A549 (cell line): ENCODE measurements around the gene IFIT2. TPM values are rescaled to one million over a fixed set of nuclear protein-coding genes. Genes with fewer than 3 reads are reported as not detected.

Experiments used
- ATAC-seq, 2 experiments: fragments of 200-7000 bp in 1 of 2; fragments of >200 bp in 1 of 2; cut with Nextera tagmentation in 1 of 2; cut with Tn5 transposase in 1 of 2; 3 replicates each; pipeline versions ENCODE4 v1.8.0 to v1.9.1; 2018 to 2020; ENCODE audit warnings: mild to moderate bottlenecking in 1 of 2, moderate library complexity in 1 of 2
- CTCF ChIA-PET: fragments of 300-600 bp; sonication (Branson Sonifier 250); formaldehyde crosslinking; extraction: SDS; loops from one replicate; lab custom pipeline; 2021; ENCODE audit warnings: antibody characterized with exemption, inconsistent platforms; lab: Yijun Ruan, JAX
- POLR2A ChIA-PET: fragments of 350-600 bp; formaldehyde crosslinking; extraction: SDS; loops from one replicate; lab custom pipeline; 2021; ENCODE audit warnings: antibody characterized with exemption, inconsistent platforms; lab: Yijun Ruan, JAX
- DNase-seq, 2 experiments: peaks; one replicate each; pipeline versions ENCODE4 v3.0.0 to v3.0.0-alpha.2; 2011 to 2016; ENCODE audit warnings: low read depth in 1 of 2, low spot score in 1 of 2
- FAIRE-seq: peaks from 2 replicates; lab custom pipeline; 2011; peaks lifted over from hg19 to GRCh38; lab: Jason Lieb, UNC
- H3K27ac ChIP-seq, 2 experiments: fragments of >200 bp; sonication (Bioruptor Twin); formaldehyde crosslinking; 3 replicates each; pipeline ENCODE4 v1.5.1; 2016 to 2017
- H3K4me1 ChIP-seq: fragments of >200 bp; sonication (Bioruptor Twin); formaldehyde crosslinking; 3 replicates; pipeline ENCODE4 v1.6.1; 2016
- H3K4me2 ChIP-seq: fragments of >200 bp; sonication (Bioruptor Twin); formaldehyde crosslinking; 3 replicates; pipeline ENCODE4 v1.6.1; 2016
- H3K4me3 ChIP-seq: fragments of >200 bp; sonication (Bioruptor Twin); formaldehyde crosslinking; 3 replicates; pipeline ENCODE4 v1.5.1; 2016
- H3K9me3 ChIP-seq: fragments of >200 bp; sonication (Bioruptor Twin); formaldehyde crosslinking; 3 replicates; pipeline ENCODE4 v1.6.1; 2016
- BCL3 ChIP-seq: fragments of >200 bp; sonication (Bioruptor Twin); formaldehyde crosslinking; IDR thresholded peaks from 3 replicates; pipeline ENCODE4 v1.6.1; 2016
- CHD4 ChIP-seq: fragments of 200-600 bp; sonication (generic); IDR thresholded peaks from 2 replicates; pipeline ENCODE4 v1.6.1; 2016; ENCODE audit warnings: antibody characterized with exemption, mild to moderate bottlenecking, borderline replicate concordance
- FOSB ChIP-seq: fragments of 250-450 bp; sonication (Bioruptor Pico); IDR thresholded peaks from 2 replicates; pipeline ENCODE4 v1.5.0; 2020; ENCODE audit warnings: mild to moderate bottlenecking, moderate library complexity
- FOSL2 ChIP-seq, 2 experiments: fragments of 450-650 bp in 1 of 2; fragments of >200 bp in 1 of 2; sonication (Bioruptor Twin) in 1 of 2; formaldehyde crosslinking; IDR thresholded peaks; 2 replicates each; pipeline versions ENCODE4 v1.5.0 to v1.6.1; 2016 to 2020; ENCODE audit warnings: mild to moderate bottlenecking in 1 of 2, moderate library complexity in 1 of 2
- HOXA7 ChIP-seq: fragments of 250-450 bp; sonication (Bioruptor Pico); IDR thresholded peaks from 2 replicates; pipeline ENCODE4 v1.5.0; 2020; ENCODE audit warnings: mild to moderate bottlenecking, moderate library complexity
- MAFK ChIP-seq: fragments of 450-650 bp; IDR thresholded peaks from 2 replicates; pipeline ENCODE4 v1.6.1; 2014; ENCODE audit not compliant: partially characterized antibody
- MAZ ChIP-seq: fragments of 150-350 bp; IDR thresholded peaks from 2 replicates; pipeline ENCODE4 v1.6.1; 2014; ENCODE audit warnings: antibody characterized with exemption, low read depth, low read length, borderline replicate concordance
- NFE2L2 ChIP-seq: fragments of 150-350 bp; conservative IDR thresholded peaks from 2 replicates; pipeline ENCODE4 v1.6.1; 2014; ENCODE audit warnings: low read length
- POLR2AphosphoS2 ChIP-seq: conservative IDR thresholded peaks from 2 replicates; pipeline ENCODE4 v1.6.1; 2012; ENCODE audit warnings: low read length, improper control_type of control experiment, inconsistent platforms
- REST ChIP-seq: fragments of 200-600 bp; sonication (generic); IDR thresholded peaks from 2 replicates; pipeline ENCODE4 v1.6.1; 2016; ENCODE audit warnings: antibody characterized with exemption, mild to moderate bottlenecking, moderate library complexity
- SMC3 ChIP-seq: fragments of >200 bp; sonication (Bioruptor Twin); formaldehyde crosslinking; IDR thresholded peaks from 3 replicates; pipeline ENCODE4 v1.6.1; 2018; ENCODE audit warnings: inconsistent platforms
- ZFP36 ChIP-seq: fragments of 450-650 bp; IDR thresholded peaks from 2 replicates; pipeline ENCODE4 v1.6.1; 2014; ENCODE audit warnings: borderline replicate concordance; ENCODE audit not compliant: partially characterized antibody
- ZSCAN20 ChIP-seq: fragments of 250-450 bp; sonication (Bioruptor Pico); IDR thresholded peaks from 2 replicates; pipeline ENCODE4 v1.8.0; 2022; ENCODE audit warnings: mild to moderate bottlenecking, moderate library complexity
- WGBS: methylation state at CpG from one replicate; pipeline ENCODE4 v1.1.6; 2017; ENCODE audit errors: missing lambda C conversion rate; 5-methylcytosine and 5-hydroxymethylcytosine counted together
- polyA plus RNA-seq, 4 experiments: library from polyadenylated mRNA; depleted of rRNA in 3 of 4; stranded (reverse); fragments of >200 nt; fragmentation: RNase III in 1 of 4; extraction: RNeasy Plus Mini Kit Qiagen cat#74134 plus additional on column Dnase treatment in 1 of 4; gene quantifications; 2 replicates in 3 of 4; 3 replicates in 1 of 4; pipeline ENCODE4 v1.2.3, GENCODE V29; 2011 to 2017
- TF ChIP-seq, protein P1 (sequence below): fragments of >200 bp; sonication (Bioruptor Twin); formaldehyde crosslinking; IDR thresholded peaks from 3 replicates; pipeline ENCODE4 v1.5.1; 2016
- TF ChIP-seq, protein P2 (sequence below): fragments of 250-450 bp; sonication (Bioruptor Pico); IDR thresholded peaks from 2 replicates; pipeline ENCODE4 v1.5.0; 2021; ENCODE audit warnings: mild to moderate bottlenecking, moderate library complexity, borderline replicate concordance

Gene IFIT2
- polyA plus RNA-seq, 2 of the 4 experiments (the other 2 are of a cell fraction): 0.75 to 1.1 TPM

- H3K4me3 ChIP-seq: no peak overlapping the region
- ATAC-seq: no peak
- TF ChIP-seq FOSB (no peak), MAZ (no peak), ZSCAN20 (CRISPR knock-in tag) (no peak), MAFK (no peak), NFE2L2 (no peak), ZFP36 (no peak), CHD4 (no peak), POLR2AphosphoS2 (no peak), REST (no peak)
- H3K4me1 ChIP-seq: no peaks in the 10 kb centered on the region
- POLR2A ChIA-PET: no interaction called here
- FAIRE-seq: no peak
- no peak for DNase-seq
- no peak overlapping the region for H3K4me2 ChIP-seq
- H3K27ac ChIP-seq: no peak overlapping the region
- H3K9me3 ChIP-seq: no peaks in the 10 kb centered on the region
- 73% methylated on average over 4 of the region's 4 CpGs for WGBS
- CTCF ChIA-PET: no interaction called here
Observed at GRCh38 chr10:89308736-89309135, 6.9 kb downstream of the IFIT2 start.

GRCh38 chr10:89309156-89310055 is 7.6 kb downstream of the IFIT2 start:
- ChIA-PET CTCF (interaction anchor here (1.2 kb wide), 1 partner anchor 60 kb away, joined by 6 read pairs; no protein-coding TSS in a partner anchor), POLR2A (no interaction called here)
- FAIRE-seq (no peak), DNase-seq (no peak), ATAC-seq (no peak)
- TF ChIP-seq FOSL2 (IDR thresholded peaks at IDR 0.05) (no peak), FOSL2 (CRISPR knock-in tag; IDR thresholded peaks at IDR 0.05) (no peak), FOSB (no peak), SMC3 (no peak), HOXA7 (CRISPR knock-in tag) (no peak), BCL3 (no peak)
- TF ChIP-seq, protein P1, sequence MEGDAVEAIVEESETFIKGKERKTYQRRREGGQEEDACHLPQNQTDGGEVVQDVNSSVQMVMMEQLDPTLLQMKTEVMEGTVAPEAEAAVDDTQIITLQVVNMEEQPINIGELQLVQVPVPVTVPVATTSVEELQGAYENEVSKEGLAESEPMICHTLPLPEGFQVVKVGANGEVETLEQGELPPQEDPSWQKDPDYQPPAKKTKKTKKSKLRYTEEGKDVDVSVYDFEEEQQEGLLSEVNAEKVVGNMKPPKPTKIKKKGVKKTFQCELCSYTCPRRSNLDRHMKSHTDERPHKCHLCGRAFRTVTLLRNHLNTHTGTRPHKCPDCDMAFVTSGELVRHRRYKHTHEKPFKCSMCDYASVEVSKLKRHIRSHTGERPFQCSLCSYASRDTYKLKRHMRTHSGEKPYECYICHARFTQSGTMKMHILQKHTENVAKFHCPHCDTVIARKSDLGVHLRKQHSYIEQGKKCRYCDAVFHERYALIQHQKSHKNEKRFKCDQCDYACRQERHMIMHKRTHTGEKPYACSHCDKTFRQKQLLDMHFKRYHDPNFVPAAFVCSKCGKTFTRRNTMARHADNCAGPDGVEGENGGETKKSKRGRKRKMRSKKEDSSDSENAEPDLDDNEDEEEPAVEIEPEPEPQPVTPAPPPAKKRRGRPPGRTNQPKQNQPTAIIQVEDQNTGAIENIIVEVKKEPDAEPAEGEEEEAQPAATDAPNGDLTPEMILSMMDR: no peak
- TF ChIP-seq, protein P2, sequence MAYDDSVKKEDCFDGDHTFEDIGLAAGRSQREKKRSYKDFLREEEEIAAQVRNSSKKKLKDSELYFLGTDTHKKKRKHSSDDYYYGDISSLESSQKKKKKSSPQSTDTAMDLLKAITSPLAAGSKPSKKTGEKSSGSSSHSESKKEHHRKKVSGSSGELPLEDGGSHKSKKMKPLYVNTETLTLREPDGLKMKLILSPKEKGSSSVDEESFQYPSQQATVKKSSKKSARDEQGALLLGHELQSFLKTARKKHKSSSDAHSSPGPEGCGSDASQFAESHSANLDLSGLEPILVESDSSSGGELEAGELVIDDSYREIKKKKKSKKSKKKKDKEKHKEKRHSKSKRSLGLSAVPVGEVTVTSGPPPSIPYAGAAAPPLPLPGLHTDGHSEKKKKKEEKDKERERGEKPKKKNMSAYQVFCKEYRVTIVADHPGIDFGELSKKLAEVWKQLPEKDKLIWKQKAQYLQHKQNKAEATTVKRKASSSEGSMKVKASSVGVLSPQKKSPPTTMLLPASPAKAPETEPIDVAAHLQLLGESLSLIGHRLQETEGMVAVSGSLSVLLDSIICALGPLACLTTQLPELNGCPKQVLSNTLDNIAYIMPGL (CRISPR knock-in tag): no peak
- Histone ChIP-seq H3K9me3 (no peaks in the 10 kb centered on the region), H3K4me2 (no peak overlapping the region), H3K4me1 (no peaks in the 10 kb centered on the region), H3K4me3 (no peak overlapping the region), H3K27ac (no peak overlapping the region)
- WGBS: 75% methylated on average over 7 of the region's 7 CpGs
